GM21529 (cell line): ENCODE measurements around the gene DENND1B.
A peak's percentile ranks its signal among the peaks of the same experiment; 100 is the strongest.
"Not testable (repeated sequence)": the region's sequence is repeated elsewhere in the genome, so short reads cannot be mapped to it uniquely, and the experiment has no call there.

Experiments used
- ATAC-seq: cut with Tn5 transposase; IDR thresholded peaks from one replicate; pipeline ENCODE4 v1.9.1; 2021; ENCODE audit not compliant: unreplicated experiment

Gene DENND1B

GRCh38 chr1:197787056-197787455 is 11.8 kb upstream of the DENND1B start:
- ATAC-seq: no peak

GRCh38 chr1:197786280-197786679 is 11.0 kb upstream of the DENND1B start:
- ATAC-seq: no peak

GRCh38 chr1:197783510-197783948 is 8.2 kb upstream of the DENND1B start:
- ATAC-seq: no peak

GRCh38 chr1:197782722-197783360 is 7.6 kb upstream of the DENND1B start:
- no peak for ATAC-seq

- no peak for ATAC-seq
Measured at GRCh38 chr1:197781968-197782721, 6.9 kb upstream of the DENND1B start.

- ATAC-seq: no peak
Measured at GRCh38 chr1:197779921-197780320, 4.6 kb upstream of the DENND1B start.

GRCh38 chr1:197778366-197778945 is 3.2 kb upstream of the DENND1B start:
- ATAC-seq: no peak

GRCh38 chr1:197776351-197777105 is 1.2 kb upstream of the DENND1B start:
- peak; percentile 43 for ATAC-seq

- ATAC-seq: peak; percentile 29
Measured at GRCh38 chr1:197774466-197775281, 606 bp downstream of the DENND1B start.

- no peak for ATAC-seq
Measured at GRCh38 chr1:197773856-197774255, 1.4 kb downstream of the DENND1B start.

- ATAC-seq: no peak
Measured at GRCh38 chr1:197771904-197772556, 3.2 kb downstream of the DENND1B start.

GRCh38 chr1:197771386-197771785 is 3.9 kb downstream of the DENND1B start:
- ATAC-seq: no peak

GRCh38 chr1:197770243-197770642 is 5.0 kb downstream of the DENND1B start:
- ATAC-seq: no peak

GRCh38 chr1:197769287-197769686 is 6.0 kb downstream of the DENND1B start:
- ATAC-seq: no peak

GRCh38 chr1:197768014-197768805 is 7.1 kb downstream of the DENND1B start:
- no peak for ATAC-seq

GRCh38 chr1:197763769-197764168 is 11.5 kb downstream of the DENND1B start:
- ATAC-seq: no peak

- ATAC-seq: no peak
Measured at GRCh38 chr1:197763307-197763706, 12.0 kb downstream of the DENND1B start.

- ATAC-seq: peak; percentile 82
Measured at GRCh38 chr1:197761654-197762053, 13.6 kb downstream of the DENND1B start.

- ATAC-seq: not testable (repeated sequence)
Measured at GRCh38 chr1:197755553-197755952, 19.7 kb downstream of the DENND1B start.
